ENCODE measurements around the gene DACH2.
"Not testable (repeated sequence)": the region's sequence is repeated elsewhere in the genome, so short reads cannot be mapped to it uniquely, and the experiment has no call there.

DACH2 gene

GRCh38 chrX:86171366-86171765 lies 23.1 kb downstream of the DACH2 start:
- Histone ChIP-seq H2BK15ac (replicated peaks; ENCODE audit: low read depth) (no peak overlapping the region), H3K4me2 (ENCODE audit: low read length) (no peak overlapping the region), H3K36me3 (ENCODE audit: control insufficient read depth, insufficient read depth, low read length) (no peaks in the 10 kb centered on the region), H3K27ac (ENCODE audit: low read depth, low read length) (no peak overlapping the region), H2BK5ac (ENCODE audit: low read length) (no peak overlapping the region), H3K27me3 (ENCODE audit: insufficient read depth, low read length, poor library complexity) (no peaks in the 10 kb centered on the region), H3K4me3 (ENCODE audit: low read length) (no peak overlapping the region), H4K8ac (ENCODE audit: low read depth, low read length) (no peak overlapping the region), H3K56ac (ENCODE audit: low read length) (peak overlapping the region; percentile 49), H3K4me1 (ENCODE audit: control insufficient read depth, low read depth, low read length) (no peaks in the 10 kb centered on the region), H3K23ac (ENCODE audit: low read length) (no peak overlapping the region), H3K79me1 (ENCODE audit: low read length) (no peaks in the 10 kb centered on the region), H3K9ac (ENCODE audit: low read length) (no peak overlapping the region), H3K79me2 (ENCODE audit: control insufficient read depth, insufficient read depth, low read length) (no peaks in the 10 kb centered on the region), H4K5ac (ENCODE audit: low read length) (no peak overlapping the region), H3K4ac (ENCODE audit: low read depth, low read length) (no peak overlapping the region), H2AK5ac (ENCODE audit: low read length) (no peak overlapping the region), H2BK120ac (ENCODE audit: low read depth, low read length) (no peak overlapping the region), H3K18ac (ENCODE audit: low read length) (no peak overlapping the region)
- WGBS (ENCODE audit: extremely low coverage, insufficient coverage, low lambda C conversion rate), result no CpG with 5 or more reads among the region's 3 CpGs
- DNase-seq, result peak; percentile 78

DNA sequence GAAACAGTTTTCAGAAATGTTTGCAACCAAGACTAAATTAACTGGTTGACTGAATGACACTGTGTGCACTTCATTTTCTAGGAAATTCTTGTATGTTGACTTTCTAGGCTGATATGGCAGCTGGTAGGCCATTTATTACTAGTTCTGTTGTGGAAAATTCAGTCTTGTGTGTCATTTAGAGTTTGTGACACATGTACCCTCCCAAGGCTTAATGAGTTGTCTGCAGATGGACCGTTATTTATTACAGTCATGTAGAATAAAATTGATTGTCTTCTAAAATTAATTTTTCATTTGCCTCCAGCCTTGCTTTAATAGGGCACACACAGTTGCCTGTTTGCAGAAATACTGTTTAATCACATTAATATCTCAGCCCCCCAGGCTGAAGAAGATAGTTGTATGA lies 30.7 kb downstream of the DACH2 start:
- DNase-seq, result no peak
- H2AK5ac ChIP-seq (ENCODE audit: low read length), result no peak overlapping the region
- H3K79me2 ChIP-seq (ENCODE audit: control insufficient read depth, insufficient read depth, low read length), result no peaks in the 10 kb centered on the region
- H3K4me2 ChIP-seq (ENCODE audit: low read length), result no peak overlapping the region
- H3K18ac ChIP-seq (ENCODE audit: low read length), result no peak overlapping the region
- no peak overlapping the region for H3K27ac ChIP-seq (ENCODE audit: low read depth, low read length)
- no peak overlapping the region for H4K8ac ChIP-seq (ENCODE audit: low read depth, low read length)
- no peaks in the 10 kb centered on the region for H3K27me3 ChIP-seq (ENCODE audit: insufficient read depth, low read length, poor library complexity)
- no CpG with 5 or more reads among the region's 1 CpG for WGBS (ENCODE audit: extremely low coverage, insufficient coverage, low lambda C conversion rate)
- H3K36me3 ChIP-seq (ENCODE audit: control insufficient read depth, insufficient read depth, low read length), result no peaks in the 10 kb centered on the region
- no peak overlapping the region for H4K5ac ChIP-seq (ENCODE audit: low read length)
- H3K79me1 ChIP-seq (ENCODE audit: low read length), result no peaks in the 10 kb centered on the region
- no peaks in the 10 kb centered on the region for H3K4me1 ChIP-seq (ENCODE audit: control insufficient read depth, low read depth, low read length)
- H2BK120ac ChIP-seq (ENCODE audit: low read depth, low read length), result no peak overlapping the region
- H3K23ac ChIP-seq (ENCODE audit: low read length), result no peak overlapping the region
- no peak overlapping the region for H3K4ac ChIP-seq (ENCODE audit: low read depth, low read length)
- H3K56ac ChIP-seq (ENCODE audit: low read length), result no peak overlapping the region
- no peak overlapping the region for H2BK5ac ChIP-seq (ENCODE audit: low read length)
- H2BK15ac ChIP-seq (replicated peaks; ENCODE audit: low read depth), result no peak overlapping the region
- no peak overlapping the region for H3K4me3 ChIP-seq (ENCODE audit: low read length)
- no peak overlapping the region for H3K9ac ChIP-seq (ENCODE audit: low read length)

- not testable (repeated sequence) for DNase-seq; H3K27ac ChIP-seq (ENCODE audit: low read depth, low read length); H3K27me3 ChIP-seq (ENCODE audit: insufficient read depth, low read length, poor library complexity); H2BK15ac ChIP-seq (replicated peaks; ENCODE audit: low read depth); H3K23ac ChIP-seq (ENCODE audit: low read length); H3K79me2 ChIP-seq (ENCODE audit: control insufficient read depth, insufficient read depth, low read length); H3K4me3 ChIP-seq (ENCODE audit: low read length); H3K56ac ChIP-seq (ENCODE audit: low read length); H4K5ac ChIP-seq (ENCODE audit: low read length); H3K18ac ChIP-seq (ENCODE audit: low read length); H2BK120ac ChIP-seq (ENCODE audit: low read depth, low read length); H2AK5ac ChIP-seq (ENCODE audit: low read length); H4K8ac ChIP-seq (ENCODE audit: low read depth, low read length); H3K4me1 ChIP-seq (ENCODE audit: control insufficient read depth, low read depth, low read length); H3K4me2 ChIP-seq (ENCODE audit: low read length); H2BK5ac ChIP-seq (ENCODE audit: low read length); H3K4ac ChIP-seq (ENCODE audit: low read depth, low read length); H3K79me1 ChIP-seq (ENCODE audit: low read length); H3K36me3 ChIP-seq (ENCODE audit: control insufficient read depth, insufficient read depth, low read length); H3K9ac ChIP-seq (ENCODE audit: low read length)
- WGBS (ENCODE audit: extremely low coverage, insufficient coverage, low lambda C conversion rate), result no CpG with 5 or more reads among the region's 7 CpGs
Measured at GRCh38 chrX:86181325-86181724, 33.1 kb downstream of the DACH2 start.

DNA sequence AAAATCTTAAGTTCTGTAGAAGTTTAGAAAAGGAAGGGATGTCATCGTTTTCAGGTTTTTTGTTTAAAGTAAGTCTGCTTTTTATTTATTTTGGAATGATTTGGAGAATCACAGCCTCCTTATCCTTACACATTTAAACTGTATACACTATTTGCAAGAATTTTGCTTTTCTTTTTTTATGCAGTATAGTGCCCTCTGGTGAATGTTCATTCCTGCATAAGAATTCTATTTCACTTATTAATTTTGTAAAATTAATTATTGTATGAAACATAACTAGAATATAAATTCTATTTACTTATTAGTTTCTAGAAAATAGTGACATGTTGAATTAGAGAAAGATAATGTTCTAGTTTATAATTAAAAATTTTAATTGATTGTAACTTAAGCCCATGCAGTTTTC lies 44.6 kb downstream of the DACH2 start:
- Histone ChIP-seq H3K23ac (ENCODE audit: low read length) (no peak overlapping the region), H4K8ac (ENCODE audit: low read depth, low read length) (no peak overlapping the region), H3K56ac (ENCODE audit: low read length) (no peak overlapping the region), H3K4me2 (ENCODE audit: low read length) (no peak overlapping the region), H3K27me3 (ENCODE audit: insufficient read depth, low read length, poor library complexity) (no peaks in the 10 kb centered on the region), H2BK120ac (ENCODE audit: low read depth, low read length) (no peak overlapping the region), H3K4me1 (ENCODE audit: control insufficient read depth, low read depth, low read length) (no peaks in the 10 kb centered on the region), H3K18ac (ENCODE audit: low read length) (no peak overlapping the region), H3K4me3 (ENCODE audit: low read length) (no peak overlapping the region), H2AK5ac (ENCODE audit: low read length) (no peak overlapping the region), H3K79me2 (ENCODE audit: control insufficient read depth, insufficient read depth, low read length) (no peaks in the 10 kb centered on the region), H3K36me3 (ENCODE audit: control insufficient read depth, insufficient read depth, low read length) (no peaks in the 10 kb centered on the region), H3K27ac (ENCODE audit: low read depth, low read length) (no peak overlapping the region), H3K9ac (ENCODE audit: low read length) (no peak overlapping the region), H2BK5ac (ENCODE audit: low read length) (no peak overlapping the region), H3K4ac (ENCODE audit: low read depth, low read length) (no peak overlapping the region), H3K79me1 (ENCODE audit: low read length) (no peaks in the 10 kb centered on the region), H4K5ac (ENCODE audit: low read length) (no peak overlapping the region), H2BK15ac (replicated peaks; ENCODE audit: low read depth) (no peak overlapping the region)
- DNase-seq, result no peak
- no CpG with 5 or more reads among the region's 1 CpG for WGBS (ENCODE audit: extremely low coverage, insufficient coverage, low lambda C conversion rate)

DNA sequence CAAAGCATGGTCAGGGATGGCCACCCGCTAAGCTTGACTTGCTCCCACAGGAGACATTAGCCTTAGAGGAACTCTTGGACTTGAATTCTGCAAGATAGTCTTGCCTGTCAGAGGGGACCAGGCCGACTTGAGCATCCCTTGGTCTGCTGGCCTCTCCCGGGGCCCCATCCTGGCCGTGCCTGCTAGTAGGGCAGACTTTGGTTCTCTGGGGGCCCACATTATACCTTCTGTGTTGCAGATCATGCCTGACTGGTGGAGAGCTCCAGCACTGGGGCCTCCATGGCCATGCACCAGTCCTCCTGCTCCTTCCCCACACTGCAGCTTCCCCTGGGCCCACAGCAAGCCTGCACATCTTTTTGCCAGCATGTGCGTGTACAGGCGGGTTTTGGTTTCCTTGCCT lies 46.5 kb downstream of the DACH2 start:
- Histone ChIP-seq H3K56ac (ENCODE audit: low read length) (no peak overlapping the region), H2BK15ac (replicated peaks; ENCODE audit: low read depth) (no peak overlapping the region), H2AK5ac (ENCODE audit: low read length) (no peak overlapping the region), H3K27me3 (ENCODE audit: insufficient read depth, low read length, poor library complexity) (no peaks in the 10 kb centered on the region), H2BK5ac (ENCODE audit: low read length) (no peak overlapping the region), H4K5ac (ENCODE audit: low read length) (no peak overlapping the region), H3K4me2 (ENCODE audit: low read length) (no peak overlapping the region), H3K27ac (ENCODE audit: low read depth, low read length) (no peak overlapping the region), H3K9ac (ENCODE audit: low read length) (no peak overlapping the region), H3K79me1 (ENCODE audit: low read length) (no peaks in the 10 kb centered on the region), H3K4me3 (ENCODE audit: low read length) (no peak overlapping the region), H3K79me2 (ENCODE audit: control insufficient read depth, insufficient read depth, low read length) (no peaks in the 10 kb centered on the region), H2BK120ac (ENCODE audit: low read depth, low read length) (no peak overlapping the region), H3K36me3 (ENCODE audit: control insufficient read depth, insufficient read depth, low read length) (no peaks in the 10 kb centered on the region), H3K4ac (ENCODE audit: low read depth, low read length) (no peak overlapping the region), H3K4me1 (ENCODE audit: control insufficient read depth, low read depth, low read length) (no peaks in the 10 kb centered on the region), H3K18ac (ENCODE audit: low read length) (no peak overlapping the region), H3K23ac (ENCODE audit: low read length) (no peak overlapping the region), H4K8ac (ENCODE audit: low read depth, low read length) (no peak overlapping the region)
- no CpG with 5 or more reads among the region's 6 CpGs for WGBS (ENCODE audit: extremely low coverage, insufficient coverage, low lambda C conversion rate)
- no peak for DNase-seq

GRCh38 chrX:86195343-86195742 lies 47.1 kb downstream of the DACH2 start:
- no peaks in the 10 kb centered on the region for H3K27me3 ChIP-seq (ENCODE audit: insufficient read depth, low read length, poor library complexity)
- no peak overlapping the region for H3K4ac ChIP-seq (ENCODE audit: low read depth, low read length)
- H2AK5ac ChIP-seq (ENCODE audit: low read length), result no peak overlapping the region
- no peak overlapping the region for H3K23ac ChIP-seq (ENCODE audit: low read length)
- no peaks in the 10 kb centered on the region for H3K4me1 ChIP-seq (ENCODE audit: control insufficient read depth, low read depth, low read length)
- no CpG with 5 or more reads among the region's 2 CpGs for WGBS (ENCODE audit: extremely low coverage, insufficient coverage, low lambda C conversion rate)
- H4K8ac ChIP-seq (ENCODE audit: low read depth, low read length), result no peak overlapping the region
- H3K9ac ChIP-seq (ENCODE audit: low read length), result no peak overlapping the region
- no peak overlapping the region for H3K4me3 ChIP-seq (ENCODE audit: low read length)
- H3K27ac ChIP-seq (ENCODE audit: low read depth, low read length), result no peak overlapping the region
- no peak overlapping the region for H2BK15ac ChIP-seq (replicated peaks; ENCODE audit: low read depth)
- no peak overlapping the region for H2BK5ac ChIP-seq (ENCODE audit: low read length)
- H3K36me3 ChIP-seq (ENCODE audit: control insufficient read depth, insufficient read depth, low read length), result no peaks in the 10 kb centered on the region
- no peak overlapping the region for H3K4me2 ChIP-seq (ENCODE audit: low read length)
- H3K79me1 ChIP-seq (ENCODE audit: low read length), result no peaks in the 10 kb centered on the region
- H4K5ac ChIP-seq (ENCODE audit: low read length), result no peak overlapping the region
- DNase-seq, result no peak
- H3K79me2 ChIP-seq (ENCODE audit: control insufficient read depth, insufficient read depth, low read length), result no peaks in the 10 kb centered on the region
- H3K56ac ChIP-seq (ENCODE audit: low read length), result no peak overlapping the region
- no peak overlapping the region for H3K18ac ChIP-seq (ENCODE audit: low read length)
- H2BK120ac ChIP-seq (ENCODE audit: low read depth, low read length), result no peak overlapping the region

Data from mesendoderm (in vitro differentiated cells).